Measurements from ENCODE around the gene HNRNPD. TPM values are rescaled to one million over a fixed set of nuclear protein-coding genes. Genes with fewer than 3 reads are reported as not detected.

Gene HNRNPD
- total and polyA plus RNA-seq, 10 of the 15 experiments (the other 5 are each of a cell fraction or from before 2014, with no cell fraction given) = 76.6 to 882 (median 265) TPM

DNA sequence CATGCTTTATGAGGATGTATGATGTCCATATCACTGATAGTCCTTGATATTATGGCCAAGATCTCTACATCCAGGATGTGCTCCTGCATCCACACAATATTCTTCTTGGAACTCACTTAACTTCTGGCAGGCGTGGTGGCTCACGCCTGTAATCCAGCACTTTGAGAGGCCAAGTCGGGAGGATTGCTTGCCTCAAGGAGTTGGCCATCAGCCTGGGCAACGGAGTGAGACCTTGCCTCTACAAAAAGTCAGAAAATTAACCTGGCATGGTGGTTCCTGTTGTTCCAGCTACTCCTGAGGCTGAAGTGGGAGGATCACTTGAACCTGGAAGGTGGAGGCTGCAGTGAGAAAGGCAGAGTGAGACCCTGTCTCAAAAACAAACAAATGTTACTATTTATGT lies 2.3 kb upstream of the HNRNPD start (continued):
- TF ChIP-seq, protein P1, sequence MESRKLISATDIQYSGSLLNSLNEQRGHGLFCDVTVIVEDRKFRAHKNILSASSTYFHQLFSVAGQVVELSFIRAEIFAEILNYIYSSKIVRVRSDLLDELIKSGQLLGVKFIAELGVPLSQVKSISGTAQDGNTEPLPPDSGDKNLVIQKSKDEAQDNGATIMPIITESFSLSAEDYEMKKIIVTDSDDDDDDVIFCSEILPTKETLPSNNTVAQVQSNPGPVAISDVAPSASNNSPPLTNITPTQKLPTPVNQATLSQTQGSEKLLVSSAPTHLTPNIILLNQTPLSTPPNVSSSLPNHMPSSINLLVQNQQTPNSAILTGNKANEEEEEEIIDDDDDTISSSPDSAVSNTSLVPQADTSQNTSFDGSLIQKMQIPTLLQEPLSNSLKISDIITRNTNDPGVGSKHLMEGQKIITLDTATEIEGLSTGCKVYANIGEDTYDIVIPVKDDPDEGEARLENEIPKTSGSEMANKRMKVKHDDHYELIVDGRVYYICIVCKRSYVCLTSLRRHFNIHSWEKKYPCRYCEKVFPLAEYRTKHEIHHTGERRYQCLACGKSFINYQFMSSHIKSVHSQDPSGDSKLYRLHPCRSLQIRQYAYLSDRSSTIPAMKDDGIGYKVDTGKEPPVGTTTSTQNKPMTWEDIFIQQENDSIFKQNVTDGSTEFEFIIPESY (IDR thresholded peaks at IDR 0.05) = no peak
- TF ChIP-seq, protein P2, sequence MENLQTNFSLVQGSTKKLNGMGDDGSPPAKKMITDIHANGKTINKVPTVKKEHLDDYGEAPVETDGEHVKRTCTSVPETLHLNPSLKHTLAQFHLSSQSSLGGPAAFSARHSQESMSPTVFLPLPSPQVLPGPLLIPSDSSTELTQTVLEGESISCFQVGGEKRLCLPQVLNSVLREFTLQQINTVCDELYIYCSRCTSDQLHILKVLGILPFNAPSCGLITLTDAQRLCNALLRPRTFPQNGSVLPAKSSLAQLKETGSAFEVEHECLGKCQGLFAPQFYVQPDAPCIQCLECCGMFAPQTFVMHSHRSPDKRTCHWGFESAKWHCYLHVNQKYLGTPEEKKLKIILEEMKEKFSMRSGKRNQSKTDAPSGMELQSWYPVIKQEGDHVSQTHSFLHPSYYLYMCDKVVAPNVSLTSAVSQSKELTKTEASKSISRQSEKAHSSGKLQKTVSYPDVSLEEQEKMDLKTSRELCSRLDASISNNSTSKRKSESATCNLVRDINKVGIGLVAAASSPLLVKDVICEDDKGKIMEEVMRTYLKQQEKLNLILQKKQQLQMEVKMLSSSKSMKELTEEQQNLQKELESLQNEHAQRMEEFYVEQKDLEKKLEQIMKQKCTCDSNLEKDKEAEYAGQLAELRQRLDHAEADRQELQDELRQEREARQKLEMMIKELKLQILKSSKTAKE (IDR thresholded peaks at IDR 0.05; ENCODE audit: low read depth, poor library complexity, severe bottlenecking) = no peak
- no peak for TF ChIP-seq IRF4 (IDR thresholded peaks at IDR 0.05; ENCODE audit: low read depth, low read length)
- TF ChIP-seq, protein P3, sequence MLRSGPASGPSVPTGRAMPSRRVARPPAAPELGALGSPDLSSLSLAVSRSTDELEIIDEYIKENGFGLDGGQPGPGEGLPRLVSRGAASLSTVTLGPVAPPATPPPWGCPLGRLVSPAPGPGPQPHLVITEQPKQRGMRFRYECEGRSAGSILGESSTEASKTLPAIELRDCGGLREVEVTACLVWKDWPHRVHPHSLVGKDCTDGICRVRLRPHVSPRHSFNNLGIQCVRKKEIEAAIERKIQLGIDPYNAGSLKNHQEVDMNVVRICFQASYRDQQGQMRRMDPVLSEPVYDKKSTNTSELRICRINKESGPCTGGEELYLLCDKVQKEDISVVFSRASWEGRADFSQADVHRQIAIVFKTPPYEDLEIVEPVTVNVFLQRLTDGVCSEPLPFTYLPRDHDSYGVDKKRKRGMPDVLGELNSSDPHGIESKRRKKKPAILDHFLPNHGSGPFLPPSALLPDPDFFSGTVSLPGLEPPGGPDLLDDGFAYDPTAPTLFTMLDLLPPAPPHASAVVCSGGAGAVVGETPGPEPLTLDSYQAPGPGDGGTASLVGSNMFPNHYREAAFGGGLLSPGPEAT (IDR thresholded peaks at IDR 0.05; ENCODE audit: low read depth) = no peak
- no peak for TF ChIP-seq FOXK2 (IDR thresholded peaks at IDR 0.05)
- TF ChIP-seq EGR1 (IDR thresholded peaks at IDR 0.05; ENCODE audit: borderline replicate concordance in 1 of 2, low read depth in 2 of 2, low read length in 2 of 2) = no peak
- TF ChIP-seq MXI1 (IDR thresholded peaks at IDR 0.05; ENCODE audit: low read depth, low read length) = no peak
- no peak for TF ChIP-seq FOXM1 (IDR thresholded peaks at IDR 0.05; ENCODE audit: low read depth, low read length)
- no peak for TF ChIP-seq SREBF2 (IDR thresholded peaks at IDR 0.05; ENCODE audit: low read length)
- TF ChIP-seq TBL1XR1 (IDR thresholded peaks at IDR 0.05; ENCODE audit: low read depth, low read length) = no peak
- TF ChIP-seq, protein P4, sequence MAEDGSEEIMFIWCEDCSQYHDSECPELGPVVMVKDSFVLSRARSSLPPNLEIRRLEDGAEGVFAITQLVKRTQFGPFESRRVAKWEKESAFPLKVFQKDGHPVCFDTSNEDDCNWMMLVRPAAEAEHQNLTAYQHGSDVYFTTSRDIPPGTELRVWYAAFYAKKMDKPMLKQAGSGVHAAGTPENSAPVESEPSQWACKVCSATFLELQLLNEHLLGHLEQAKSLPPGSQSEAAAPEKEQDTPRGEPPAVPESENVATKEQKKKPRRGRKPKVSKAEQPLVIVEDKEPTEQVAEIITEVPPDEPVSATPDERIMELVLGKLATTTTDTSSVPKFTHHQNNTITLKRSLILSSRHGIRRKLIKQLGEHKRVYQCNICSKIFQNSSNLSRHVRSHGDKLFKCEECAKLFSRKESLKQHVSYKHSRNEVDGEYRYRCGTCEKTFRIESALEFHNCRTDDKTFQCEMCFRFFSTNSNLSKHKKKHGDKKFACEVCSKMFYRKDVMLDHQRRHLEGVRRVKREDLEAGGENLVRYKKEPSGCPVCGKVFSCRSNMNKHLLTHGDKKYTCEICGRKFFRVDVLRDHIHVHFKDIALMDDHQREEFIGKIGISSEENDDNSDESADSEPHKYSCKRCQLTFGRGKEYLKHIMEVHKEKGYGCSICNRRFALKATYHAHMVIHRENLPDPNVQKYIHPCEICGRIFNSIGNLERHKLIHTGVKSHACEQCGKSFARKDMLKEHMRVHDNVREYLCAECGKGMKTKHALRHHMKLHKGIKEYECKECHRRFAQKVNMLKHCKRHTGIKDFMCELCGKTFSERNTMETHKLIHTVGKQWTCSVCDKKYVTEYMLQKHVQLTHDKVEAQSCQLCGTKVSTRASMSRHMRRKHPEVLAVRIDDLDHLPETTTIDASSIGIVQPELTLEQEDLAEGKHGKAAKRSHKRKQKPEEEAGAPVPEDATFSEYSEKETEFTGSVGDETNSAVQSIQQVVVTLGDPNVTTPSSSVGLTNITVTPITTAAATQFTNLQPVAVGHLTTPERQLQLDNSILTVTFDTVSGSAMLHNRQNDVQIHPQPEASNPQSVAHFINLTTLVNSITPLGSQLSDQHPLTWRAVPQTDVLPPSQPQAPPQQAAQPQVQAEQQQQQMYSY (CRISPR knock-in tag; IDR thresholded peaks at IDR 0.05) = no peak
- TF ChIP-seq, protein P5, sequence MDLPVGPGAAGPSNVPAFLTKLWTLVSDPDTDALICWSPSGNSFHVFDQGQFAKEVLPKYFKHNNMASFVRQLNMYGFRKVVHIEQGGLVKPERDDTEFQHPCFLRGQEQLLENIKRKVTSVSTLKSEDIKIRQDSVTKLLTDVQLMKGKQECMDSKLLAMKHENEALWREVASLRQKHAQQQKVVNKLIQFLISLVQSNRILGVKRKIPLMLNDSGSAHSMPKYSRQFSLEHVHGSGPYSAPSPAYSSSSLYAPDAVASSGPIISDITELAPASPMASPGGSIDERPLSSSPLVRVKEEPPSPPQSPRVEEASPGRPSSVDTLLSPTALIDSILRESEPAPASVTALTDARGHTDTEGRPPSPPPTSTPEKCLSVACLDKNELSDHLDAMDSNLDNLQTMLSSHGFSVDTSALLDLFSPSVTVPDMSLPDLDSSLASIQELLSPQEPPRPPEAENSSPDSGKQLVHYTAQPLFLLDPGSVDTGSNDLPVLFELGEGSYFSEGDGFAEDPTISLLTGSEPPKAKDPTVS (IDR thresholded peaks at IDR 0.05; ENCODE audit: low read depth, low read length) = no peak
- TF ChIP-seq, protein P6, sequence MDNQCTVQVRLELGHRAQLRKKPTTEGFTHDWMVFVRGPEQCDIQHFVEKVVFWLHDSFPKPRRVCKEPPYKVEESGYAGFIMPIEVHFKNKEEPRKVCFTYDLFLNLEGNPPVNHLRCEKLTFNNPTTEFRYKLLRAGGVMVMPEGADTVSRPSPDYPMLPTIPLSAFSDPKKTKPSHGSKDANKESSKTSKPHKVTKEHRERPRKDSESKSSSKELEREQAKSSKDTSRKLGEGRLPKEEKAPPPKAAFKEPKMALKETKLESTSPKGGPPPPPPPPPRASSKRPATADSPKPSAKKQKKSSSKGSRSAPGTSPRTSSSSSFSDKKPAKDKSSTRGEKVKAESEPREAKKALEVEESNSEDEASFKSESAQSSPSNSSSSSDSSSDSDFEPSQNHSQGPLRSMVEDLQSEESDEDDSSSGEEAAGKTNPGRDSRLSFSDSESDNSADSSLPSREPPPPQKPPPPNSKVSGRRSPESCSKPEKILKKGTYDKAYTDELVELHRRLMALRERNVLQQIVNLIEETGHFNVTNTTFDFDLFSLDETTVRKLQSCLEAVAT (IDR thresholded peaks at IDR 0.05) = no peak
- no peak for TF ChIP-seq TCF12 (IDR thresholded peaks at IDR 0.05; ENCODE audit: low read depth, low read length)
- TF ChIP-seq HCFC1 (IDR thresholded peaks at IDR 0.05; ENCODE audit: low read length) = no peak
